ENCODE measurements around the gene KLHL24.

The KLHL24 gene

GRCh38 chr3:183699238-183699947, 64.0 kb downstream of the KLHL24 start (continued):
- TF ChIP-seq ZIC2 (tag by site-specific recombination; IDR thresholded peaks at IDR 0.05) (no peak), ZNF677 (tag by site-specific recombination; IDR thresholded peaks at IDR 0.05) (no peak), ZNF549 (tag by site-specific recombination; IDR thresholded peaks at IDR 0.05) (no peak), KLF1 (tag by site-specific recombination; IDR thresholded peaks at IDR 0.05) (peak; percentile 66), ZBTB6 (tag by site-specific recombination; IDR thresholded peaks at IDR 0.05) (no peak), ZNF354C (tag by site-specific recombination; IDR thresholded peaks at IDR 0.05; ENCODE audit: borderline replicate concordance, low read depth) (no peak), FEZF1 (tag by site-specific recombination; IDR thresholded peaks at IDR 0.05) (no peak), ZNF16 (tag by site-specific recombination; IDR thresholded peaks at IDR 0.05; ENCODE audit: low read depth) (no peak), ZNF510 (tag by site-specific recombination; IDR thresholded peaks at IDR 0.05; ENCODE audit: insufficient replicate concordance) (no peak), ZNF148 (tag by site-specific recombination; IDR thresholded peaks at IDR 0.05; ENCODE audit: borderline replicate concordance) (no peak), REST (tag by site-specific recombination; IDR thresholded peaks at IDR 0.05) (no peak), ZNF37A (tag by site-specific recombination; IDR thresholded peaks at IDR 0.05) (no peak), ZNF76 (tag by site-specific recombination; IDR thresholded peaks at IDR 0.05; ENCODE audit: borderline replicate concordance, low read depth) (no peak), OVOL3 (tag by site-specific recombination; IDR thresholded peaks at IDR 0.05) (no peak), ZNF776 (tag by site-specific recombination; IDR thresholded peaks at IDR 0.05; ENCODE audit: borderline replicate concordance) (no peak), ZNF2 (tag by site-specific recombination; IDR thresholded peaks at IDR 0.05) (no peak), ZNF830 (tag by site-specific recombination; IDR thresholded peaks at IDR 0.05; ENCODE audit: low read depth) (no peak), ZNF449 (tag by site-specific recombination; IDR thresholded peaks at IDR 0.05) (peak; percentile 25; the same call in 1 of the 2 replicates), ZNF157 (tag by site-specific recombination; IDR thresholded peaks at IDR 0.05) (no peak), ZNF664 (tag by site-specific recombination; IDR thresholded peaks at IDR 0.05) (no peak), ZNF426 (tag by site-specific recombination; IDR thresholded peaks at IDR 0.05) (no peak), ZNF18 (tag by site-specific recombination; IDR thresholded peaks at IDR 0.05) (peak; percentile 62; the same call in 1 of the 2 replicates), PRDM2 (tag by site-specific recombination; IDR thresholded peaks at IDR 0.05; ENCODE audit: borderline replicate concordance) (no peak)

Measured in HEK293 (cell line).